ENCODE measurements around the gene RAB3IL1.

GRCh38 chr11:61901397-61901796 lies 16.0 kb downstream of the RAB3IL1 start:
- TF ChIP-seq CTCF (IDR thresholded peaks at IDR 0.05) = no peak
- no peak for TF ChIP-seq POLR2AphosphoS5 (IDR thresholded peaks at IDR 0.05)
